WTC11 (cell line): ENCODE data around the gene GALNT16. TPM values are rescaled to one million over a fixed set of nuclear protein-coding genes. Genes with fewer than 3 reads are reported as not detected.

Experiments used
- ATAC-seq: fragments of 200-7000 bp; cut with Tn5 transposase; 2 replicates; pipeline ENCODE4 v1.10.0; 2021; ENCODE audit warnings: mild to moderate bottlenecking, moderate library complexity
- CTCF ChIA-PET: fragments of 300-600 bp; sonication (Branson Sonifier 250); formaldehyde crosslinking; loops from one replicate; lab custom pipeline; 2021; ENCODE audit warnings: antibody characterized with exemption; lab: Charles Lee
- POLR2A ChIA-PET: fragments of 350-600 bp; sonication (Branson Sonifier 250); formaldehyde crosslinking; loops from one replicate; lab custom pipeline; 2021; ENCODE audit warnings: antibody characterized with exemption; lab: Charles Lee
- DNase-seq: peaks from one replicate; pipeline ENCODE4 v3.0.0; 2021; ENCODE audit warnings: low spot score
- H3K27ac Mint-ChIP-seq: 2 replicates; pipeline ENCODE4 v1.8.0; 2021; ENCODE audit warnings: mixed read lengths
- H3K27me3 Mint-ChIP-seq: 2 replicates; pipeline ENCODE4 v1.8.0; 2021; ENCODE audit warnings: low read depth, mild to moderate bottlenecking, moderate library complexity, mixed read lengths
- H3K36me3 Mint-ChIP-seq: 2 replicates; pipeline ENCODE4 v1.8.0; 2021; ENCODE audit warnings: mixed read lengths
- H3K4me1 Mint-ChIP-seq: 2 replicates; pipeline ENCODE4 v1.8.0; 2022; ENCODE audit warnings: mixed read lengths
- H3K4me3 Mint-ChIP-seq: 2 replicates; pipeline ENCODE4 v1.8.0; 2021; ENCODE audit warnings: mild to moderate bottlenecking, moderate library complexity, mixed read lengths
- H3K9me3 Mint-ChIP-seq: 2 replicates; pipeline ENCODE4 v1.8.0; 2021; ENCODE audit warnings: mixed read lengths
- CBFB ChIP-seq: sonication (generic); formaldehyde crosslinking; IDR thresholded peaks from 2 replicates; pipeline ENCODE4 v1.8.1; 2022; ENCODE audit warnings: mild to moderate bottlenecking, low read depth, missing genetic modification reagents
- CREM ChIP-seq: sonication (generic); formaldehyde crosslinking; IDR thresholded peaks from 2 replicates; pipeline ENCODE4 v1.8.1; 2022; ENCODE audit warnings: mild to moderate bottlenecking, missing genetic modification reagents, moderate library complexity
- EMX1 ChIP-seq: fragments of 250-450 bp; sonication (Bioruptor Pico); IDR thresholded peaks from 2 replicates; pipeline ENCODE4 v1.8.0; 2021; ENCODE audit warnings: mild to moderate bottlenecking
- ERG ChIP-seq: fragments of 250-450 bp; sonication (Bioruptor Pico); IDR thresholded peaks from 2 replicates; pipeline ENCODE4 v1.8.0; 2021; ENCODE audit warnings: mild to moderate bottlenecking
- FOXK1 ChIP-seq: sonication (generic); formaldehyde crosslinking; IDR thresholded peaks from 2 replicates; pipeline ENCODE4 v1.8.0; 2022; ENCODE audit warnings: mild to moderate bottlenecking, moderate library complexity, missing genetic modification reagents
- GTF2I ChIP-seq: fragments of 250-450 bp; sonication (Bioruptor Pico); conservative IDR thresholded peaks from 2 replicates; pipeline ENCODE4 v1.4.0; 2021; ENCODE audit warnings: mild to moderate bottlenecking
- IRF1 ChIP-seq: sonication (generic); formaldehyde crosslinking; IDR thresholded peaks from 2 replicates; pipeline ENCODE4 v1.8.0; 2023; ENCODE audit warnings: missing genetic modification reagents
- IRF2 ChIP-seq: sonication (generic); formaldehyde crosslinking; IDR thresholded peaks from 2 replicates; pipeline ENCODE4 v1.8.0; 2022; ENCODE audit warnings: low read depth, missing genetic modification reagents, borderline replicate concordance
- JAZF1 ChIP-seq: fragments of 250-450 bp; sonication (Bioruptor Pico); IDR thresholded peaks from 2 replicates; pipeline ENCODE4 v1.9.0; 2021; ENCODE audit warnings: moderate library complexity, mild to moderate bottlenecking, inconsistent platforms
- KAT7 ChIP-seq: sonication (generic); formaldehyde crosslinking; IDR thresholded peaks from 2 replicates; pipeline ENCODE4 v1.8.1; 2023; ENCODE audit warnings: missing genetic modification reagents, mild to moderate bottlenecking, borderline replicate concordance
- MXD4 ChIP-seq: fragments of 250-450 bp; sonication (Bioruptor Pico); IDR thresholded peaks from 2 replicates; pipeline ENCODE4 v1.8.0; 2021; ENCODE audit warnings: mild to moderate bottlenecking, moderate library complexity, borderline replicate concordance
- MYBL2 ChIP-seq: sonication (generic); formaldehyde crosslinking; IDR thresholded peaks from 2 replicates; pipeline ENCODE4 v1.8.1; 2023; ENCODE audit warnings: mild to moderate bottlenecking, moderate library complexity, missing genetic modification reagents
- NR2C2 ChIP-seq: sonication (generic); formaldehyde crosslinking; IDR thresholded peaks from 2 replicates; pipeline ENCODE4 v1.8.0; 2022; ENCODE audit warnings: mild to moderate bottlenecking, missing genetic modification reagents
- OVOL2 ChIP-seq: fragments of 250-450 bp; sonication (Bioruptor Pico); IDR thresholded peaks from 2 replicates; pipeline ENCODE4 v1.9.0; 2021; ENCODE audit warnings: mild to moderate bottlenecking, borderline replicate concordance
- SMAD3 ChIP-seq: sonication (generic); formaldehyde crosslinking; IDR thresholded peaks from 2 replicates; pipeline ENCODE4 v1.8.0; 2022; ENCODE audit warnings: missing genetic modification reagents, mild to moderate bottlenecking, borderline replicate concordance
- TCF7 ChIP-seq: sonication (generic); formaldehyde crosslinking; IDR thresholded peaks from 2 replicates; pipeline ENCODE4 v1.8.0; 2022; ENCODE audit warnings: mild to moderate bottlenecking, low read depth, missing genetic modification reagents, moderate library complexity
- TEAD4 ChIP-seq: sonication (generic); formaldehyde crosslinking; IDR thresholded peaks from 2 replicates; pipeline ENCODE4 v1.8.0; 2022; ENCODE audit warnings: mild to moderate bottlenecking, missing genetic modification reagents
- ZNF121 ChIP-seq: sonication (generic); formaldehyde crosslinking; IDR thresholded peaks from 2 replicates; pipeline ENCODE4 v1.8.0; 2023; ENCODE audit warnings: missing genetic modification reagents
- ZNF232 ChIP-seq: sonication (generic); formaldehyde crosslinking; IDR thresholded peaks from 2 replicates; pipeline ENCODE4 v1.8.0; 2022; ENCODE audit warnings: mild to moderate bottlenecking, missing genetic modification reagents
- ZNF423 ChIP-seq: fragments of 250-450 bp; sonication (Bioruptor Pico); IDR thresholded peaks from 2 replicates; pipeline ENCODE4 v2.1.2; 2022; ENCODE audit warnings: mild to moderate bottlenecking, moderate library complexity
- total RNA-seq: library from RNA; stranded (reverse); gene quantifications from 3 replicates; pipeline ENCODE4 v1.2.3, GENCODE V29; 2021
- TF ChIP-seq, protein P1 (sequence below): fragments of 250-450 bp; sonication (Bioruptor Pico); IDR thresholded peaks from 2 replicates; pipeline ENCODE4 v1.9.0; 2021; ENCODE audit warnings: moderate library complexity, mild to moderate bottlenecking, inconsistent platforms, borderline replicate concordance
- TF ChIP-seq, protein P2 (sequence below): sonication (generic); formaldehyde crosslinking; IDR thresholded peaks from 2 replicates; pipeline ENCODE4 v1.8.1; 2022; ENCODE audit warnings: mild to moderate bottlenecking, moderate library complexity, missing genetic modification reagents

GALNT16 gene
- total RNA-seq, 1 experiment from 2014 or later, result 4.5 TPM

DNA sequence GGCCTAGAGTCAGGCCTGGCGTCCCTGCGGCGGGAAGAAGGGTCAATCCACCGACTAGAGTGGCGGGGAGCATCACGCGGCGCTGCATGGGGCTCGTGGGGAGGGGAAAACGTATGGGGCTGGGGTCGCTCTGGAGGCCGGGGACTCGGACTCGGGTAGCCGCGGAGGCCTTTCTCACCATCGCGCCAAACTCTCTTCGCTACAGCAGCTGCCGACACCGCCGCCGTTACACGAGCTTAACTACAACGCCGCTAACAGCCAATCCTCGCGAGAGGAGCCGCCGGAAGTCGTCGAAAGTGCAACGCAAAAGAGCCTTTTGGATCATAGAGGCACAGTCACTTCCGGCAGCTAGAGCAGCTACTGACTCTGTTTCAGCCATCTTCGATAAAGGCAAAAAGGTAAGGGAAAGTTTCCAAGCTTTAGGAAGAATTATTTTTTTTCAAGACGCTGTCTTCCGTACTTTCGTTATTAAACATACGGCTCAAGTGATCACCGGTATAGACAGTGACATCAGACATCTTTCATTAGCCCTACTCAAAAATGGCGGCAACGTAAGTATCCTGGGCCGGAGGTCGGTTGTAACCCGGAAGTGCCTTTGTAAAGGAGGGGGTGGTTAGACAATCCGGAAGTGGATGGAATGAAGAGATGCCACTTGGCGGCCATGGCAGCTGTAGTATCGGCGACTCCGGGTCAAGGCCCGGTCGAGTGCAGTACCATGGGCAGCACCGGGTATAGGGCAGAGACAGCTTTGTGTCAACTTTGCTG lies 138.3 kb downstream of the GALNT16 start, which contains the start of the genes ERH and SLC39A9 (continued):
- TF ChIP-seq NR2C2 (CRISPR knock-in tag), result peak; percentile 92
- TF ChIP-seq SMAD3, result peak; percentile 13; the same call in 1 of the 2 replicates
- TF ChIP-seq MYBL2, result peak; percentile 95
- TF ChIP-seq ZNF232, result peak; percentile 36; the same call in 1 of the 2 replicates
- TF ChIP-seq, protein P1, sequence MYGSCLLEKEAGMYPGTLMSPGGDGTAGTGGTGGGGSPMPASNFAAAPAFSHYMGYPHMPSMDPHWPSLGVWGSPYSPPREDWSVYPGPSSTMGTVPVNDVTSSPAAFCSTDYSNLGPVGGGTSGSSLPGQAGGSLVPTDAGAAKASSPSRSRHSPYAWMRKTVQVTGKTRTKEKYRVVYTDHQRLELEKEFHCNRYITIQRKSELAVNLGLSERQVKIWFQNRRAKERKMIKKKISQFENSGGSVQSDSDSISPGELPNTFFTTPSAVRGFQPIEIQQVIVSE (CRISPR knock-in tag), result no peak
- no peak for TF ChIP-seq EMX1
- no peak for TF ChIP-seq OVOL2
- TF ChIP-seq CREM (CRISPR knock-in tag), result peak; percentile 79
- TF ChIP-seq ZNF423 (CRISPR knock-in tag), result no peak

- Mint-ChIP-seq H3K27ac (peak overlapping the region; percentile 100), H3K9me3 (no peaks in the 10 kb centered on the region), H3K36me3 (peaks cover 32% of the 10 kb centered on the region), H3K27me3 (no peaks in the 10 kb centered on the region), H3K4me1 (peaks cover 33% of the 10 kb centered on the region), H3K4me3 (peak overlapping the region; percentile 94)
- ATAC-seq (peak; percentile 42), DNase-seq (no peak)
- ChIA-PET POLR2A (interaction anchor here (1.2 to 1.5 kb wide), 2 partner anchors 60 to 139 kb away, joined by 4 read pairs; partner anchors contain the start of gene GALNT16), CTCF (interaction anchor here (1.0 to 1.6 kb wide), 3 partner anchors 19 to 149 kb away, joined by 3 read pairs; no protein-coding TSS in a partner anchor)
- TF ChIP-seq ERG (no peak), ZNF121 (CRISPR knock-in tag) (no peak), JAZF1 (CRISPR knock-in tag) (no peak), TCF7 (no peak), CREM (CRISPR knock-in tag) (no peak), CBFB (CRISPR knock-in tag) (no peak), IRF1 (CRISPR knock-in tag) (no peak), IRF2 (CRISPR knock-in tag) (no peak), MXD4 (CRISPR knock-in tag) (no peak), MYBL2 (no peak), KAT7 (CRISPR knock-in tag) (no peak), FOXK1 (no peak), ZNF423 (CRISPR knock-in tag) (no peak)
- TF ChIP-seq, protein P2, sequence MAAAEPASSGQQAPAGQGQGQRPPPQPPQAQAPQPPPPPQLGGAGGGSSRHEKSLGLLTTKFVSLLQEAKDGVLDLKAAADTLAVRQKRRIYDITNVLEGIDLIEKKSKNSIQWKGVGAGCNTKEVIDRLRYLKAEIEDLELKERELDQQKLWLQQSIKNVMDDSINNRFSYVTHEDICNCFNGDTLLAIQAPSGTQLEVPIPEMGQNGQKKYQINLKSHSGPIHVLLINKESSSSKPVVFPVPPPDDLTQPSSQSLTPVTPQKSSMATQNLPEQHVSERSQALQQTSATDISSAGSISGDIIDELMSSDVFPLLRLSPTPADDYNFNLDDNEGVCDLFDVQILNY (CRISPR knock-in tag), result no peak
These were observed 138.9 kb downstream of the GALNT16 start for GRCh38 chr14:69398818-69399210.

GRCh38 chr14:69399750-69400149 lies 139.8 kb downstream of the GALNT16 start:
- peaks cover 33% of the 10 kb centered on the region for H3K4me1 Mint-ChIP-seq
- H3K27ac Mint-ChIP-seq, result no peak overlapping the region
- peak overlapping the region; percentile 94 for H3K4me3 Mint-ChIP-seq
- POLR2A ChIA-PET, result no interaction called here
- no peaks in the 10 kb centered on the region for H3K27me3 Mint-ChIP-seq
- 0 out of 2 replicates have a peak, but pooled peaks have one; percentile 49 for TF ChIP-seq GTF2I
- no peak for TF ChIP-seq TEAD4 (CRISPR knock-in tag)
- TF ChIP-seq ZNF121 (CRISPR knock-in tag), result peak; percentile 70; the same call in 1 of the 2 replicates
- TF ChIP-seq, all 79 proteins: peak for 2
- Mint-ChIP-seq H3K9me3 (no peaks in the 10 kb centered on the region), H3K36me3 (peaks cover 24% of the 10 kb centered on the region)
- ATAC-seq (no peak), DNase-seq (no peak)
- CTCF ChIA-PET, result no interaction called here
